Measurements from ENCODE around the gene TMTC4. TPM values are rescaled to one million over a fixed set of nuclear protein-coding genes. Genes with fewer than 3 reads are reported as not detected.

TMTC4 gene
- total RNA-seq, 1 experiment from 2014 or later: 28.1 TPM

DNA sequence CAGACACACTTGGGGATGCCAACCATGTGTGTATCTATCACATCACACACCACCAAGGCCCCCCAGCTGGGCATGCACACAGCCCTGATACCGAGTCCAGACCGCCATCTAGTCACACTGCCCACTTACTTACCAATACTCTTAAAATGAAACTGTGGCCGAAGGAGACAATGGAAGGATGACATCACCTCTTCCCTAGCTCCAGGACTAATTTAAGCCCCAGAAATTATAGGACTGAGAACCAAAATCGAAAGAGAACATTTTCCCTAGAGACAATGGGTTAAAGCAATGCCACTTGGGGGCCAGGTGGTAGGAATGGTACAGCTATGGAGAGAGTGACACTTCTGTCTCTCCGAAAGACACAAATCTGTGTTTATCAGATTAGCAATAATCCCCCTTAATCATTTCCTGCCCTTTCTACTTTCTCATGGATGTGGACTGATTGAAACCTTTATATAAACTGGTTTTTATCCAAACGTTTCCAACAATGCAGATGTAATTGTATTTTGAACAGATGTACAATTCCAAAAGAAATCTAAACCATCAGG is 85.3 kb downstream of the TMTC4 start:
- no peak for DNase-seq
- Histone ChIP-seq H3K23ac (ENCODE audit: insufficient read length, low read depth, low read length) (no peak overlapping the region), H3K4me2 (ENCODE audit: insufficient read depth, insufficient read length, low read length) (no peak overlapping the region), H4K91ac (ENCODE audit: insufficient read length, low read depth, low read length) (no peak overlapping the region), H3K23me2 (ENCODE audit: insufficient read length, low read depth, low read length, poor library complexity, severe bottlenecking) (peaks cover 2% of the 10 kb centered on the region), H3K18ac (ENCODE audit: insufficient read length, low read depth, low read length) (no peak overlapping the region), H4K20me1 (ENCODE audit: control insufficient read depth, insufficient read depth, insufficient read length) (no peaks in the 10 kb centered on the region), H3K9me3 (ENCODE audit: control insufficient read depth, low read depth, low read length) (no peaks in the 10 kb centered on the region), H3K27ac (ENCODE audit: insufficient read length, low read depth, low read length) (no peak overlapping the region), H3K4me1 (ENCODE audit: insufficient read depth, low read length) (no peaks in the 10 kb centered on the region), H3K56ac (ENCODE audit: insufficient read length, low read depth, low read length) (no peak overlapping the region), H2BK15ac (ENCODE audit: low read depth, low read length) (no peak overlapping the region), H3K79me1 (ENCODE audit: insufficient read depth, low read depth, low read length, poor library complexity, severe bottlenecking) (no peaks in the 10 kb centered on the region), H2AK5ac (ENCODE audit: insufficient read length, low read length) (no peak overlapping the region), H3K4ac (ENCODE audit: low read depth, low read length) (no peak overlapping the region), H3T11ph (ENCODE audit: low read length) (no peak overlapping the region), H3K79me2 (ENCODE audit: insufficient read depth, low read length) (no peaks in the 10 kb centered on the region), H2BK20ac (ENCODE audit: low read depth, low read length, poor library complexity, severe bottlenecking) (no peak overlapping the region), H2BK12ac (ENCODE audit: insufficient read length, low read depth, low read length) (no peak overlapping the region), H2BK5ac (ENCODE audit: insufficient read length, low read length) (no peak overlapping the region), H3K14ac (ENCODE audit: insufficient read depth, low read length) (no peak overlapping the region), H4K5ac (ENCODE audit: insufficient read length, low read depth, low read length) (no peak overlapping the region), H3K27me3 (ENCODE audit: insufficient read depth, low read length) (no peaks in the 10 kb centered on the region; the same call in 1 of the 2 replicates), H3K9ac (ENCODE audit: extremely low read depth, insufficient read length, low read length) (no peak overlapping the region), H4K8ac (replicated peaks; ENCODE audit: insufficient read length, low read depth, low read length) (no peak overlapping the region), H2AFZ (ENCODE audit: low read length) (no peak overlapping the region), H2BK120ac (ENCODE audit: low read depth, low read length, poor library complexity, severe bottlenecking) (no peak overlapping the region)
- no CpG with 5 or more reads among the region's 6 CpGs for WGBS (ENCODE audit: extremely low coverage, insufficient read length, low lambda C conversion rate)
- H3K4me1 Mint-ChIP-seq: peaks cover 0 to 7% of the 10 kb centered on the region in 2 experiments; a peak in 2 of 4 replicates
- TF ChIP-seq, protein P1, sequence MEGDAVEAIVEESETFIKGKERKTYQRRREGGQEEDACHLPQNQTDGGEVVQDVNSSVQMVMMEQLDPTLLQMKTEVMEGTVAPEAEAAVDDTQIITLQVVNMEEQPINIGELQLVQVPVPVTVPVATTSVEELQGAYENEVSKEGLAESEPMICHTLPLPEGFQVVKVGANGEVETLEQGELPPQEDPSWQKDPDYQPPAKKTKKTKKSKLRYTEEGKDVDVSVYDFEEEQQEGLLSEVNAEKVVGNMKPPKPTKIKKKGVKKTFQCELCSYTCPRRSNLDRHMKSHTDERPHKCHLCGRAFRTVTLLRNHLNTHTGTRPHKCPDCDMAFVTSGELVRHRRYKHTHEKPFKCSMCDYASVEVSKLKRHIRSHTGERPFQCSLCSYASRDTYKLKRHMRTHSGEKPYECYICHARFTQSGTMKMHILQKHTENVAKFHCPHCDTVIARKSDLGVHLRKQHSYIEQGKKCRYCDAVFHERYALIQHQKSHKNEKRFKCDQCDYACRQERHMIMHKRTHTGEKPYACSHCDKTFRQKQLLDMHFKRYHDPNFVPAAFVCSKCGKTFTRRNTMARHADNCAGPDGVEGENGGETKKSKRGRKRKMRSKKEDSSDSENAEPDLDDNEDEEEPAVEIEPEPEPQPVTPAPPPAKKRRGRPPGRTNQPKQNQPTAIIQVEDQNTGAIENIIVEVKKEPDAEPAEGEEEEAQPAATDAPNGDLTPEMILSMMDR (conservative IDR thresholded peaks at IDR 0.05): no peak
- peak overlapping the region; percentile 46 to 81 for H3K4me3 Mint-ChIP-seq
- H3K27ac Mint-ChIP-seq: no peak overlapping the region
- H3K36me3 Mint-ChIP-seq (ENCODE audit: insufficient read depth in 1 of 3, low read depth in 3 of 3): peaks cover 0 to 4% (median 0%) of the 10 kb centered on the region in 3 experiments; a peak in 1 of 7 replicates
- peaks cover 0 to 4% of the 10 kb centered on the region in 2 experiments; a peak in 2 of 5 replicates for H3K9me3 Mint-ChIP-seq
- peaks cover 19% of the 10 kb centered on the region for H3K27me3 Mint-ChIP-seq (ENCODE audit: low read depth)
